Prostate gland (tissue), 2 donors: ENCODE results near the gene LDB2. TPM values are rescaled to one million over a fixed set of nuclear protein-coding genes. Genes with fewer than 3 reads are reported as not detected.

Experiments
- DNase-seq: peaks from one replicate; pipeline ENCODE4 v3.0.0-alpha.2; 2019; ENCODE audit warnings: low spot score
- H3K27ac ChIP-seq, 2 donors: fragments of 200-600 bp; sonication (generic); 2 replicates each; pipeline ENCODE4 v1.5.1; 2017 to 2019
- H3K27me3 ChIP-seq: fragments of 200-600 bp; sonication (generic); replicated peaks from 2 replicates; pipeline ENCODE4 v1.5.1; 2019; ENCODE audit not compliant: insufficient read depth
- H3K36me3 ChIP-seq, 2 donors: fragments of 200-600 bp; sonication (generic); 1 replicate in 1 of 2; 2 replicates in 1 of 2; pipeline versions ENCODE4 v1.5.1 to v1.8.1; 2017 to 2019
- H3K4me1 ChIP-seq: fragments of 200-600 bp; sonication (generic); replicated peaks from 2 replicates; pipeline ENCODE4 v1.5.1; 2019
- H3K4me3 ChIP-seq, 2 donors: fragments of 200-600 bp; sonication (generic); 2 replicates each; pipeline ENCODE4 v1.5.1; 2017 to 2019
- H3K9me3 ChIP-seq: fragments of 200-600 bp; sonication (generic); 2 replicates; pipeline ENCODE4 v1.5.1; 2017
- POLR2A ChIP-seq: fragments of 450-650 bp; IDR thresholded peaks from one replicate; pipeline ENCODE4 v1.6.1; 2016; ENCODE audit warnings: antibody characterized with exemption, mild to moderate bottlenecking
- POLR2AphosphoS5 ChIP-seq: sonication (generic); formaldehyde crosslinking; IDR thresholded peaks from one replicate; pipeline ENCODE4 v1.6.1; 2017; ENCODE audit warnings: antibody characterized with exemption
- WGBS: methylation state at CpG from one replicate; pipeline ENCODE4 v1.1.5; 2018; 5-methylcytosine and 5-hydroxymethylcytosine counted together
- intact Hi-C: fragments of 100-400 bp; cut with DNase I; formaldehyde crosslinking; loops from one replicate; pipeline ENCODE4 v1.14.2; 2022
- total RNA-seq, 2 donors: library from RNA; depleted of rRNA; stranded (reverse); fragments of >200 nt; gene quantifications; one replicate each; pipeline ENCODE4 v1.1.0, GENCODE V29; 2016
- TF ChIP-seq, protein P1 (sequence below), 4 experiments: fragments of 200-600 bp in 2 of 4; fragments of 450-650 bp in 2 of 4; sonication (generic) in 2 of 4; IDR thresholded peaks; 1 replicate in 3 of 4; 2 replicates in 1 of 4; pipeline ENCODE4 v1.5.1; 2016 to 2019; ENCODE audit warnings: antibody characterized with exemption in 4 of 4, mild to moderate bottlenecking in 2 of 4, moderate library complexity in 2 of 4

LDB2 gene
- total RNA-seq, 2 donors from 2014 or later = 6.0 to 37.7 TPM

DNA sequence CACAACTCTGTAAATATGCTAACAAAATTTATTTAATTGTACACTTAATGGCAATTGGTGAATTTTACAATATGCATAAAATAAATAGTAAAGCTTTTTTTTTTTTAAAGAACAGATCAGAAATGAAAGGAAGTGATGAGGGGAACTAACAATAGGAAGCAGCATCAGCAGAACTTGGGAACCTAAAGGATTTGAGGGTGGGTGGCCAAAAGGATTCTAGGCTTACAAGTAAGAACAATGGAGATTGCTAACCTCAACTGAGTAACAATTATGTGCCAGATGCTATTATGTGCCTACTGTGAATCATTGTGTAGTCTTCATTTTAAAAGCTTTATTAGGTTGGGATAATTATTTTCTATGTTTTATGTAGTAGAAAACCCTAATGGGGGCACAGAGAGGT is 185.2 kb downstream of the LDB2 start:
- H3K4me3 ChIP-seq = no peak overlapping the region
- H3K27me3 ChIP-seq = no peaks in the 10 kb centered on the region
- DNase-seq = no peak
- no peaks in the 10 kb centered on the region for H3K36me3 ChIP-seq
- H3K4me1 ChIP-seq = no peaks in the 10 kb centered on the region
- no peak overlapping the region for H3K27ac ChIP-seq
- intact Hi-C loops = no loop called here
- no peaks in the 10 kb centered on the region for H3K9me3 ChIP-seq
- no peak for TF ChIP-seq POLR2AphosphoS5
- TF ChIP-seq, protein P1, sequence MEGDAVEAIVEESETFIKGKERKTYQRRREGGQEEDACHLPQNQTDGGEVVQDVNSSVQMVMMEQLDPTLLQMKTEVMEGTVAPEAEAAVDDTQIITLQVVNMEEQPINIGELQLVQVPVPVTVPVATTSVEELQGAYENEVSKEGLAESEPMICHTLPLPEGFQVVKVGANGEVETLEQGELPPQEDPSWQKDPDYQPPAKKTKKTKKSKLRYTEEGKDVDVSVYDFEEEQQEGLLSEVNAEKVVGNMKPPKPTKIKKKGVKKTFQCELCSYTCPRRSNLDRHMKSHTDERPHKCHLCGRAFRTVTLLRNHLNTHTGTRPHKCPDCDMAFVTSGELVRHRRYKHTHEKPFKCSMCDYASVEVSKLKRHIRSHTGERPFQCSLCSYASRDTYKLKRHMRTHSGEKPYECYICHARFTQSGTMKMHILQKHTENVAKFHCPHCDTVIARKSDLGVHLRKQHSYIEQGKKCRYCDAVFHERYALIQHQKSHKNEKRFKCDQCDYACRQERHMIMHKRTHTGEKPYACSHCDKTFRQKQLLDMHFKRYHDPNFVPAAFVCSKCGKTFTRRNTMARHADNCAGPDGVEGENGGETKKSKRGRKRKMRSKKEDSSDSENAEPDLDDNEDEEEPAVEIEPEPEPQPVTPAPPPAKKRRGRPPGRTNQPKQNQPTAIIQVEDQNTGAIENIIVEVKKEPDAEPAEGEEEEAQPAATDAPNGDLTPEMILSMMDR (IDR thresholded peaks at IDR 0.05) = no peak
- no peak for TF ChIP-seq POLR2A

DNA sequence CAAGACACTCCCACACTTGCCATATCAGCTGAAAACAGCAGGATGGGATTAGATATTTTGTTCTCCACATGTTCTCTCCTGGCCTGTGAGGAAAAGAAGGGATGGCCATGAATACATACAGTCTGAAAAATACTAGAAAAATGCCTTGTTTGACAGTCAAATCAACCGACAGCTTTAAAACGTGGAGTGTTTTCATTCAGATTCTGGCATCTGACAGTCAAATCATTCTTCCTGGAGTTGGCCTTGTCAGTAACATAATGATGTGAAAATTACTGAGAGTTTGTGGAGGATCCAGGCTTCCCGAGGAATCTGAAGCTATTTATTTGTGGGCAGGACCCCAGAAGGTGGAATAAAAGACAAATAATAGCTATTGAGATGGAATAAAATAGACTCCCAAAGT is 188.2 kb downstream of the LDB2 start:
- intact Hi-C loops = no loop called here
- H3K9me3 ChIP-seq = no peaks in the 10 kb centered on the region
- TF ChIP-seq POLR2A = no peak
- TF ChIP-seq, protein P1 (IDR thresholded peaks at IDR 0.05) = no peak
- TF ChIP-seq POLR2AphosphoS5 = no peak
- H3K4me1 ChIP-seq = no peaks in the 10 kb centered on the region
- H3K36me3 ChIP-seq = no peaks in the 10 kb centered on the region
- H3K4me3 ChIP-seq = no peak overlapping the region
- WGBS = 79% methylated on average over 3 of the region's 3 CpGs
- no peaks in the 10 kb centered on the region for H3K27me3 ChIP-seq
- no peak for DNase-seq
- H3K27ac ChIP-seq = no peak overlapping the region

DNA sequence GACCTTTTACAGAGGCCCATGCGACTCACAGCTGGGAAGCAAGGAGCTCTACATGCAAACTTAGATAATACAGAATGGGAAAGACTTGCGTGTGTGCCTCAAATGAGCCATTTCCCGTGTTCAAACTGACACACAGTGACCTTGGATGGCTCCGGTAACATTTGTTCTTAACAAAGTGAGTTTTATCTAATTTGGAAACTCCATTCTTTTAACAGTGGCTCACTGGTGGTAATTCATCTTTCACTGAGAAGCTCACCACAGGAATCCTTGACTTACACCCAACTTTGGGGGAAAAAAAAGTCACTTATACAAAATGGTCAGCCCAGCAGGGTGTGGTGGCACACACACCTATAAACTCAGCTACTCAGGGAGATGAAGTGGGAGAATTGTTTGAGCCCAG is 190.6 kb downstream of the LDB2 start:
- intact Hi-C loops = no loop called here

DNA sequence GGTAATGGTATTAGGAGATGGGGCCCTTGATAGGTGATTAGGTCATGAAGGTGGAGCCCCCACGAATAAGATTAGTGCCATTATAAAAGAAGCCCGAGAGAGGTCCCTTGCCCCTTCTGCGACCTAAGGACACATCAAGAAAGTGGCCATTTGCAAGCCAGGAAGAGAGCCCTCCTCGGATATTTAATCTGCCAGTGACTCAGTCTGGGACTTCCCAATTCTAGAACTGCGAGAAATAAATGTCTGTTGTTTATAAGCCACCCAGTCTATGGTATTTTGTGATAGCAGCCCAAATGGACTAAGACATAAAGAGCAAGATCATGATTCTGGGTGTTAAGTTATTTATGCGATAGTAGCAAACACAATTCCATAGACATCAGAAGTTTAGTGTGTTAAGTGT is 192.2 kb downstream of the LDB2 start:
- intact Hi-C loops = no loop called here
- H3K4me3 ChIP-seq = no peak overlapping the region
- H3K27ac ChIP-seq = no peak overlapping the region
- no peaks in the 10 kb centered on the region for H3K9me3 ChIP-seq
- H3K27me3 ChIP-seq = no peaks in the 10 kb centered on the region
- WGBS = 89% methylated on average over 6 of the region's 6 CpGs
- H3K36me3 ChIP-seq = no peaks in the 10 kb centered on the region
- no peak for DNase-seq
- TF ChIP-seq POLR2A = no peak
- no peak for TF ChIP-seq POLR2AphosphoS5
- TF ChIP-seq, protein P1 (IDR thresholded peaks at IDR 0.05) = no peak
- H3K4me1 ChIP-seq = no peaks in the 10 kb centered on the region

More for the DNA sequence above, 190.6 kb downstream of the LDB2 start:
- H3K4me1 ChIP-seq = no peaks in the 10 kb centered on the region
- H3K27ac ChIP-seq = no peak overlapping the region
- H3K4me3 ChIP-seq = no peak overlapping the region
- no peaks in the 10 kb centered on the region for H3K27me3 ChIP-seq
- no peak for TF ChIP-seq POLR2AphosphoS5
- TF ChIP-seq, protein P1 (IDR thresholded peaks at IDR 0.05) = no peak
- TF ChIP-seq POLR2A = no peak
- H3K9me3 ChIP-seq = no peaks in the 10 kb centered on the region
- no peak for DNase-seq
- WGBS = 87% methylated on average over 4 of the region's 4 CpGs
- no peaks in the 10 kb centered on the region for H3K36me3 ChIP-seq

DNA sequence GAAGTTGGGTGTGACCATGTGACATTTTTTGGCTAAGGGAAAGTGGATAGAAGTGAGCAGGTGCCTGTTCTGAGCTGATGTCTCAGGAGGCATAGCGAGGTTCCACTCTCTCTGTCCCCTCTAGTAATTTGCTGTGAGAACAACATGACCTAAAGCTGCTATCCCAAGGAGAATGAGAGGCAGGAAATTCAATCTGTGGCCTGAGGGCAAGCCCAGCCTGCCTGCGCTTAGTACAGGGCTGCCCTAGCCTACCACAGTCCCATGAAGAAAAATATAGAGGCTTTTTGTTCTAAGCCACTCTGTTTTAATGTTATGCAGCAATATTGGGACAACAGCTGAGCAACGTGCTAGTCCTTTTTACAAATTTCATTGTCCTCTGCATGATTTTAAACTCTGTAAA is 193.1 kb downstream of the LDB2 start:
- Histone ChIP-seq H3K9me3 (no peaks in the 10 kb centered on the region), H3K27me3 (no peaks in the 10 kb centered on the region), H3K27ac (no peak overlapping the region), H3K4me3 (no peak overlapping the region), H3K36me3 (no peaks in the 10 kb centered on the region), H3K4me1 (no peaks in the 10 kb centered on the region)
- no peak for DNase-seq
- TF ChIP-seq, protein P1 (IDR thresholded peaks at IDR 0.05) = no peak
- TF ChIP-seq POLR2A = no peak
- no peak for TF ChIP-seq POLR2AphosphoS5
- 59% methylated on average over 3 of the region's 3 CpGs for WGBS
- intact Hi-C loops = no loop called here
